GM04503 (cell line): ENCODE measurements around the gene S100A4.
"Not testable (repeated sequence)": the region's sequence is repeated elsewhere in the genome, so short reads cannot be mapped to it uniquely, and the experiment has no call there.

Experiments
- DNase-seq: peaks from one replicate; pipeline ENCODE4 v3.0.0-alpha.2; 2012; ENCODE audit warnings: low read depth

The S100A4 gene

DNA sequence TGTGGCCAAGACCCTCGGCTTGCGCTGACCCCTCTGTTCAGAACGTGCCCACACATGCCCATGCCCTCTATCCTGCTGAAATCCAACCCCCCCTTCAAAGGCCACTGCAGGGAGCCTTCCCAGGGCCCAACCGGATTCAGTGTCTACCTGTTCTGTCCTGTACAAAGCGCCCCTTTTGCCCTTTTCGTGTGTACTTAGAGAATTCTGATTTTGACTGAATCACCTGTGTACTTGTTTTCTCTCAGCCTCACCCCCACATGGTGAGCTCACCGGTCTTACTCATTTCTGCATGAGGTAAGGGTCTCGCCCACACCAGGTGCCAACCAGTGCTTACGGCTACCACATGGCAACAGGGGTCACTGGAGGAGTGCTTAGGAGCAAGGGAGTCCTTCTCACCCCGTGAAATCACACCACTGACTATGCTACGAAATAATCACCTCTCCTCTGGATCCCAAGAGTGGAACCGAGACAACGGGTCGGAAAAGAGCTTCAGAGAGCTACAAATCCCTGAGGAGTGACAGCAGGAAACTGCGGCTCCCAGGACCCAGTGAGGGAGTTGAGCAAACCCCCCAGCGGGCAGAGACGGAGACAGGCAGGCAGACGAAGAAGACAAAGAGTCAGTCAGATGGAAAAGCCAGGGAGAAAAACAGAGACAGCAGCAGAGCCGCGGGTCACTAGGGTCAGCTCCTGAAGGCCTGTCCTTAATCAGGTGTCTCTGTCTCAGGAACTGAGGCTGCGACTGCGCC is 22.2 kb upstream of the S100A4 start:
- DNase-seq: no peak

DNA sequence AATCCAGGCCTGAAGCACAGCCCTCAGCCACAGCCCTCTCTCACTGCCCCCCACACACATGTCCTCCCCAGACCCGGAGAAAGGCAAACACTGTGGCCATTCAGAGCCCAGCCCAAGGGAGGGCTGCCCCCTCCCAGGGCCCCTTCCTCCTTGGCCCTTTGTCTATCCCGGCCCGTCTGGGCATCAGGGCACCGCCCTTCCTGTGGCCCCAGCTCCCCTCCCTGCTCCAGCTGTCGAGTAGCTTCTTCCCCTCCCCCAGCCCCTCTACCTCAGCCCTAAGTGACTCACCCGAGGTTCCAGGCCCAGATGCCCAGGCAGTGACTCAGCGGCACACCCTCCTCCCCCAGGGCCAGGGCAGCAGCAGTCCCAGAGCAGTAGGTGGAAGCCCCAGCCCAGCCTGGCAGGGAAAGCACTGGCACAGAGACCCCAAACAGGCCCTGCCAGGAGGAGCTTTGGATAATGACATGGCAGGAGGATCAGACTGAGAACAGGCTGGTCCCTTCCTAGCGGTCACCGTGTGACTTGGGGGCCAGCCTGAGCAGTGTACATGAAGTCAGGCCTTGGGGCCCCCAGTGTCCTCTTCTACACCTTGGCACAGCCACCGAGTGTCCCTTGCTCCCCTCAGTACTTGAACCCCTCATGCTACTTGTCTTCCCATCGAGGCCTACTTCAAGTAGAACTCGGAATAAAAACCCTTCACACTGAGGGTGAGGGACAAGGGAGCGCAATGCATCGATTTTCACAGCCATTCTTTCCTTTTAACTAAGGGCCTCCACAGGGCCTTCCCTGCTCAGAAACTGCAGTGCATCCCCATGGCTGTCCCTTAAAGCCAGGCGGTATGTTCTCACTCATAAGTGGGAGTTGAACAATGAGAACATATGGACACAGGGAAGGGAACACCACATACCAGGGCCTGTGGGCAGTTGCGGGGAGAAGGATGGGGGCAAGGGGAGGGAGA is 21.1 kb upstream of the S100A4 start:
- peak; percentile 92 for DNase-seq

DNA sequence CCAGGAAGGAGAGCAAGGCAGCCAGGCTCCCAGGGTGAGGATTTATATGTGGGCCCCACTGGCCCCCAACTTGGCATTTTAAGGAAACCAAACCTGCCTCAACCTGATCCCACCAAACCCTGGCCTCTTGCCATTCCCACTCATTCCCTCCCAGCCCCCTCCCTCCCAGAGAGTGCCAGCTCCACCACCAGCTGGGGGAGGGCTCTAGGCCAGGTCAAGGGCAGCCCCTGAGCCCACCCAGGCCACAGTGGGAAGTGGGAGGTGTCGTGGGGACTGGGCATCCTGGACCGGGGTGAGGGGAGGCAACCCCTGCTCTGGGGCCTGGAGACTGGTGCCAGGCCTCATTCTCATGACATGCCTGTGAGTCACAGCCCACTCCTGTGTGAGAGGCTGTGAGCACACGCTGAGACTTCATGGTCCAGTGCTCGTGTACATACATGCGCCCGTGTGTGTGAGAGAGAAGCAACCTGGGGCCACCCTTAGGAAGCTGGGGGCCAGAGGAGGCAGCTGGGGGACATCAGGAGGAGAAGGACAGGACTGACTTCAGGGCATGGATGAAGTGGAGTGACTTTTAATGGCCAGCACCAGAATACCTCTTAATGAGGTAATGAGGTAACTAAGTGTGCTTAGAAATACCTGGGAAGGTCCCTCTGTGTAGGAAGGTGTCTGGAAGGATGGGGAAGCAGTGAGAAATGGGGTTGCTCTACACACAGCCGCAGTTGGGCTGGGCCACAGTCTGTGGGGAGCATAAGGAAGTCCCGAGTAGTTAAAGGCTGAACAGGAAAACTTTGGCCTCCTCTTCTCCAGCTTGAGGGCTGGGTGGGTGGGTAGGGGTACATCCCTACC is 20.1 kb upstream of the S100A4 start, which contains the start of gene S100A2:
TSS of gene S100A2 (minus strand) at position 316 of the 846 bp plus-strand sequence. CDS start 1,967 bp downstream, outside the sequence.
- peak; percentile 72 for DNase-seq

DNA sequence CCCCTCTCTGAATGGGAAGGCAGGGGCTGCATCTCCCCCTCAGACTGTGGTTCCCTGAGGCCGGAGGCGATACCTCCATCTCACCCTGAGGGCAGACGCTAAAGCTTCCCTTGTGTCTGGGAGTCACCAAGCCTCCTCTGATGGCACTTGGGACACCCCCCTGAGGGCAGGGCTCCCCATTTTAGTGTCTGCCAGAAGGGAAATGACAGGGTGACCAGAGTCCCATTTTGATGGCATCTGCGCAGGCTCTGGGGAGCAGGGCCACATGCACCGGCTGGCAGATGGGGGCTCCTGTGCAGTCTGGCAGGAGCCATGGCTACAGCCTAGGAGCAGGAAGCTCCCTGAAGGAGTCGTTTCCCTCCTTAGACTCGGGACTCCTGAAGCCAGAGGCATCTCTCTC is 18.4 kb upstream of the S100A4 start:
- no peak for DNase-seq

DNA sequence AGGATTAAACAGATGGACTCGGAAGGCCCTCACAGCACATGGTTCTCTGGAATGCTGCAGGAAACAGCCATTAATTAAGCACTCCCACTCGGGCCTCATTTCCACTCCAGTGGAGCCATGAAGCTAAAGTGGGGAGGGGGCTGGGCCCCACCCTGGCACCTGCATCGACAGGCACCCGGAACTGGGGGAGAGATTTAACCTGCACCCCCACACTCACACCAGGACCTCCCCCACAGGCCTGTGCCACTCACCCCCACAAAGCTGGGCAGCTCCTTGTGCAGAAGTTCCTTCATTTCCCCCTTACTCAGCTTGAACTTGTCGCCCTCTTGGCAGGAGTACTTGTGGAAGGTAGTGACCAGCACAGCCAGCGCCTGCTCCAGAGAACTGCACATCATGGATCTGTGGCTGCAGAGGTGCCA is 17.9 kb upstream of the S100A4 start:
- no peak for DNase-seq

DNA sequence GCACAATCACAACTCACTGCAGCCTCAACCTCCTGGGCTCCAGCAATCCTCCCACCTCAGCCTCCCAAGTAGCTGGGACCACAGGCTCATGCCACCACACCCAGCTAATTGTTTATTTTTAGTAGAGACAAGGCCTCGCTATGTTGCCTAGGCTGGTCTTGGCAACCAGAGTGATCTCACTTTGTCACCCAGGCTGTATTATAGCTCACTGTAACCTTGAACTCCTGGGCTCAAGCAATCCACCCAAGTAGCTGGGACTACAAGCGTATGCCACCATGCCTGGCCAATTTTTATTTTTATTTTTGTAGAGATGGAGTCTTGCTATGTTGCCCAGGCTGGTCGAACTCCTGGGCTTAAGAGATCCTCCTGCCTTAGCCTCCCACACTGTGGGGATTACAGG is 16.4 kb upstream of the S100A4 start:
- not testable (repeated sequence) for DNase-seq

DNA sequence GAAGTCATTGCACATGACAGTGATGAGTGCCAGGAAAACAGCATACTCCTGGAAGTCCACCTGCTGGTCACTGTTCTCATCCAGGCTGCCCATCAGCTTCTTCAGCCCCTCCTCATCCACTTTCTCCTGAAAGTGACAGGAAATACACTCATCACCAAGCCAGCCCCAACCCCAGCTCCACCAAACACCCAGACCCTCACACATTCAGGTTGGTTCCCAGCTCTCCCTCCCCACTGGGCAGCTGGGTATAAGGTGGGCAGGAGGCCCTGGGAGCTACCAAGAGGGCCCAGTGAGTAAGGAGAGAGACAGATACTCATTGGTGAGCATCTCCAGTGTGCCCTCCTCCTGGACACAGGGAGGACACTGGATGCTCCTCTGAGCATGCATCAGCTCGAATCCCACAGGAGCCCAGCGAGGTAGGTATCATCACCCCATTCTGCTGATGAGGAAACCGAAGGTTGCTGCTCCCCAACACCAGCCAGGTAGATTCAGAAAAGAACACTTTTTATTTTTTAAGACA is 15.9 kb upstream of the S100A4 start:
- DNase-seq: no peak

DNA sequence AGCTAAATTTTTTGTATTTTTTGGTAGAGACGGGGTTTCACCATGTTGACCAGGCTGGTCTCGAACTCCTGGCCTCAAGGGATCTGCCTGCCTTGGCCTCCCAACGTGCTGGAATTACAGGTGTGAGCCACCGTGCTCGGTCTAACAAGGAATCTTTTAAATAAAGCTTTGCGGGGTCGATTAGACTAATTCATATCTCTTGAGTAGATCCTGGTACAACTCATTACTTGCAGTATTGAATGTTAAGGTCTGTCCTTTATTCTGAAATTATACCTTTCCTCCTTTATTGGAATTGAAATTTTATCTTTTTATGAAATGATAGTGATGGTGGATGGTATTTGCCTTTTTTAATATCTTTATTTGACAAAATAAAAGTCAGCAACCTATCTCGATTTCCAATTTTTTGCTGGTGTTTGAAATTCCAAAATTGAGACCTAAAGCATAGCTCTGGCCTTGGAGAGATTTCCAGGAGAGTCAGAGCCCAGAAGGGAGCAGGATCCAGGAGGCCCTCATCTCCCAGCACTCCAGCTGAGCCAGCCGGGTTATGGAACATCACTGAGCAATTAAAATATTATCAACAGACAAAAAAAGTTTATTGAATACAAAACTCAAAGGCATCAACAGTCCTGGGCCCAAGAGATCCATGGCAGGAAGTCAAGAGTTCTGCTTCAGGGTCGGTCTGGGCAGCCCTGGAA is 15.3 kb upstream of the S100A4 start:
- no peak for DNase-seq

DNA sequence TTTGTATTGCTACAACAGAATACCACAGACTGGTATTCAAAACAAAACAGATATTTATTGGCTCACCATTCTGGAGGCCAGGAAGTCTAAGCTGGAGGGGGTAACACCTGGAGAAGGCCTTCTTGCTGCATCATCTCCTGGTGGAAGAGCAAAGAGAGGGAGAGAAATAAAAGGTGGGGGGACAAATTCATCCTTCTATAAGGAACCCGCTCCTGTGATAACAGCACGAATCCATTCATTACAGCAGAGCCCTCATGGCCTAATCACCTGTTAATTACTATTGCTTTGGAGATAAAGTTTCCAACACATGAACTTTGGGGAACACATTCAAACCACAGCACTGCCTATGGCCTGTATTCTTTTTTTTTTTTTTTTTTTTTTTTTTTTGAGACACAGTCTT is 14.6 kb upstream of the S100A4 start:
- DNase-seq: no peak

DNA sequence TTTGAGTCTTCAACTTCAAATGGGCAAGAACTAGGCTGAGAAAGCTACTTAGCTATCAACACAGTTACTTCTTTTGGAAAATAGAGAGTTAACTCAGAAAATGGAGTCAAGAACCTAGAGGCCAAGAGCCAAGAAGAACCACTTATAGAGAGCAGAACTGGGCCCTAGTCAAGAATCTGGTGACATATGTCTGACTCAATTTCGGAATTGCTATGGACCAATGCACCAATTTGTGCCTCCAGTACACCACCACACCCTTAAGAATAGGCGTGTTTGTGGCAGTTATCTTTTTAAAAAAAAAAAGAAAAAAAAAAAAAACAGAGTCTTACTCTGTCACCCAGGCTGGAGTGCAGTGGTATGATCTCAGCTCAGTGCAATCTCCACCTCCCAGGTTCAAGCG is 12.3 kb upstream of the S100A4 start:
- DNase-seq: no peak

DNA sequence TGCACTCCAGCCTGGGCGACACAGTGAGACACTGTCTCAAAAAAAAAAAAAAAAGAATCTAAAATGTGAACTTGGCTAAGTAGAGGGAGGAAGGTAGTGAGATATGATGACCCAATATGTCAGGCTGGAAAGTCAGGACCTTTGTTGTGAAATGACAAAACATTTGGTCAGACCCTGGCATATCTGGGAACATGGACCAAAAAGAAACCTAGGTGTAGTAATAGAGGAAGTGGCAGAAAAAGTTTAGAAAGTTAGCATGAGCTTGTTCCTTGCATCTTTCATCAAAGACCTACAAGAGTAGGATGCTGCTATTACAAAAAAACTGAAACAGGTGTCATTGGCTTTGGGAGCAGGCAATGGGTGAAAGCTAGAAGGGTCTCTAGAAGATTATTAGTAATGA is 10.7 kb upstream of the S100A4 start:
- DNase-seq: no peak

DNA sequence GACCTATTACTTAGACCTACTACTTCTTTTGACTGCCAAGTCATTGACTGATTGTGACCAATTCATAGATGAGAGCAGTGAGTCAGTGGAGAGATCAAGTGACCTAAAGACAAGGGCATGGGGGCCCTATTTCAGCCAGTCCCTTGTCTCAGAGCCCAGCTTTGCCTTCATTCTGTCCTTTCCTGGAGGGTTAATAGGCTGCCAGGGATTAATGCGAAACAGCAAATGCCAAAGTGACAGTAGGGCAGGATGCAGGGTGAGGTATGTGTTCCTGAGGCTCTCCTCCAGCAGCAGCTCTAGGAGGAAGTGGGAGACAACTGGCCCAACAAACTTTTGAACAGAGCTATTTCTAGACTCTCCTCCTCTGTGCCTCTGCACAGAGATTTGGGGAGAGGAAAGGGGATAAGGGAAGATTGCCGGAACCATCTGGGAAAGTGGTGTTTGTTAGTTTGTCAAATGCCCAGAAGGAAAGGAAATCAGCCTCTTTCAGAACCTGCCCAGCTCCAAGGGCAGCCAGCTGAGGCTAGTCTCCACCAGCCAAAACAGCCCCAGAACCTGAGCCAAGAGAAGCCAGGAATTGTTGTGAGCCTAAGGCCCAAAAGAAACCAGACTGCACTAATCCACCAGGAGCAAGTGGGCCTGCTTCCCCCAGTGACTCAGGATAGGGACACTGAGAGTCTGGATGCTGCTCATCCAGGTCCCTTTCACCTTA is 8.4 kb upstream of the S100A4 start:
- DNase-seq: no peak

DNA sequence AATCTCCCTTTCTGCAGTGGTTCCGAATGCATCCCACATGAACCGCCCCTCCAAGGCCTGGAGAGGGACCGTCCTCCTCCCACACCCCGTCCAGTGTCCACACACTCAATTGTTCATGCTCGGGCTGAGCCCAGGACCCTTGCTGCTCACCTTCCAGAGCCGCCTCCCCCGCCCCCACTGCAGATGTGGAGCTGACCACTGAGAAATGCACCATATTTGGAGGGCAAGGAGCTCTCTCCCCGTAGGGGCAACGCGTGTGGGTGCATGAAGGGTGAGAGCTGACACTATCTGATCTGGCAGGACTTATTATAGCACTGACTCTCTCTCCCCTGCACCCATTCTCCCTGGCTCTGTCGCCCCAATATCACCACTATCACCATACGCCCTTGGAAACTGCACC is 7.5 kb upstream of the S100A4 start:
- no peak for DNase-seq

DNA sequence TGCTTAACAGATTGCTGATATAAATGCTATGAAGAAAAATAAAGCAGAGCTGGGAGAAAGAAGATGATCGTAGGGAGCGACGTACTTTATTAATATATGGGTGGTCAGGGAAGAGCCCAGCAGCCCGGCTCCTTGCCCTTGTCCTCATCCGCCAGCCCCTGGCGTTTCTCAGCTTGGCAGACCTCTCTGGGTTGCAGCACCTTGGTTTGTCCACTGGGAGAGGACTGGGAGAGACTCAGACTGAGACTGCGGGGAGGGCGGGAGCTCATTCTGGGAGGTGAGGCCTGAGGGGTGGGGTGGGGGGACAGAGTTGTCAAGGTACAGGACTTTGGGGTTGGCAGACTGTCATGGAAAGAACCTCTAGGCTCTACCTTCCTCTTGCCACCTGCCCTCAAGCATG is 6.7 kb upstream of the S100A4 start:
- DNase-seq: no peak

DNA sequence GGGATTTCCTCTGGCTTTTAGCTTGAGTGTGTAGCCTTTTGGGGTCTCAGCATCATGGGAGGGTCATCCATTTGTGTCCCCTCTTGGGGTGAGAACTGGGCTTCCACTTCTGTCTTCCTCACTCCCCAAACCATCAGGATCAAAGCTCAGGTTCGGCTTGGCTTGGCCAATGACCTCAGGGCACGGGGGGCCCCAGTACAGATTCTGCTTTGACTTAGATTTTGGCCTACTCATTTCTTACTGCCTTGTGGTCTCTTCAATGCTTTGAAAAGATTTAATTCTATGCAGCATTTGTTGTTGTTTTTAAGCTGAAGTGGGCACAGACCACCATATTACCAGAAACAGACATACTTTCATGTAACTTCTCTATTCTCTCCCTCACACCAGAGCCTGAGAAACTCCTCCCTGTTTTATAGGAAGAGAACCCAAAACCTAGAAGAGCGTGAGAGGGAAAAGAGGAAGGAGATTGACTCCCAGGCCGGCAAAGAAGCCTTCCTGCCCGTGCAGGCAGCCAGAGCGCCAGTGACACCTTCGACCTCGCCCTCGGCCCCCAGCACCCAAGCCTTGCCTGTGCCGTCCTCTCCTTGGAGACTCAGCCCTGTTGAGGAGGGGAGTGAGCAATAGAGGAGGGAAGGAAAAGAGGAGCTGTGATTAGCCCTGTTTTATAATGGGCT is 5.4 kb upstream of the S100A4 start:
- no peak for DNase-seq

DNA sequence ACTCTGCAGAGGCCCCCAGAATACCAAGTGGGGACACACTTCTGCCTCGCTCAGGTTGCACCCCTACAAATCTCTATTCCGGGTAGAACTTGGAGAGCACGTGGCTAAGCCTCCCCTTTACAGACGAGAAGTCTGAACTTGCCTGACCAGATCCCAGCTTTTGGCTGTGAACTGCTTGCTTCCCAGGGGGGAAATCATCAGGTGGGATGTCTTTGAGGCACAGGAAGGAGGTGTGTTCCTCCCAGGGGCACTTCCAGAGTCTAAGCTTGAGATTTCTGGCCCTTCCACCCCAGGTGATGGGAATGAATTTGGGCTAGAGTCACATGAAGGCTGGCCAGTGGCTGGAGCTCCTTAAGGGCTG is 4.8 kb upstream of the S100A4 start:
- DNase-seq: no peak

DNA sequence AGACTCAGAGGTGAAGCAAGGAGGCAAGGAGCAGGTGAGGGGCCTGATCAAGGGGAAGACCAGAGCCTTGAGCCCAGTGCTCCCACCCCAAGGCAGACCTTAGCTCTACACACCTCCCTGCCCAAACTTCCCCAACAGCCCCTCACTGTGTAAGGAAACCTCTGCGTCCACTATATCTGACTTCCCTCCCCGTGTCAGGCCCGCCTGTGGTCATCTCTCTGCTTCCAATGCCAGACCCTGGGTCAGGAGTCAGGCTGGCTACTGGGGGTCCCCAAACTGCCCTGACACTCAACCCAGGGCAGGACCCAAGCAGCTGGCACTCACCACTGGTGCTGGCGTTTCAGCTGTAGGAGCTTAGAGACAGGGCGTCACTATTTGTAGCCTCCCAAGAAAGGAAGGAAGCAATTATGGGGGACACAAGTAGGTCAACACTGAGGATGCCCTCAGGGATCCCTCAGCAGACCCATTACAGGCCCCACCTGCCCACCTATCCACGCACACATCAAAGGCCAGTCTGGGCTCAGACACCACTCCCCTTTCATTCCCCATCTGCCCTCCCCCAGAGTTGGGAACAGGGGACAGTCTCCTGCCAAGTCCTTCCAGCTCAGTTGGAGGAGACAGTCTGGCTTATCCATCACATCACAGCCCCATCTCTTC is 4.3 kb upstream of the S100A4 start:
- no peak for DNase-seq

DNA sequence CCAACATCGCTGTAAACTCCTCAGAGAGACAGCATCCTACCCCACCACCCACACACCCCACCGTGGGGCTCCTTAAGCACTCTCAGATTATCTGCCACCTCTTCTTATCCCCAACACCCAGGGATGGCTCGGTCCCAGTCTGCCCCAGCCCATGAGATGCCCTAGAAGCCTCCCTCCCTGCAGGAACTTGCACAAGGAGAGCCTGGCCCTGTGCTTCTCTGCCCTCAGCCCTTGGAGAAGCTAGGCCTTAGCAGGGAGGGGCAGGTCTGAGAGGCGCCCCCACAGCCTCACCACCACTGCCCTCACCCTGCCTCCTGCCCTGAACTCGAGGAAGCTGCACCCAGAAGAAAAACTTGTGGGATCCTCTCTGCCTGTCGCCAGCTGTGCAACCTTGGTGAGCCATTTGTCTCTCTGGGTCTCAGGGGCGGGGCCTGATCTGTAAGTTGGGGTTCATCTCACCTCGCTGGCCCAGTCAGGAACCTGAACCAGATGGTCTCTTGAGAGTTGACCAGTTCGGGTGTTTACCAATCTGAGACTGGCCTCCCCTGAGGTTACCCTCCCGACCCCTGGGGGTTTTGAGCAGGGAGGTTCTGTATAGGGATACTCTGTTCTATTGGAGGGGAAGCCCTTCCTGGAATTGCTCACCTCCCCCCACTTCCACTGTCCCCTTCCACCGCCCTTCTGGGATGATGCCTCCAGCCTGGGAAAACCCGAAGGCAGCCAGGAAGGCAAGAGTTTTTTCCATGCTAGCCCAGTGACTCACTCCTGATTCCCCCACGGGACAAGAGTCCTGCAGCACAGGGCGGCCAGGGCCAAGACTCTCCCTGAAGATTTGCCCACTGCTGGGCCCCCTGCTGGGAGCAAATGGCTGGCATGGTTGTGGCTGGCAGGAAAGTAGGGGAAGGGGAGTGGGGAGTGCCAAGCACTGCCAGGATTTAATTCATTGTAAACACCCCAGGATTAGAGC is 3.4 kb upstream of the S100A4 start, which contains the start of gene S100A3:
TSS of gene S100A3 (minus strand) at position 537 of the 967 bp plus-strand sequence. CDS start 773 bp downstream, outside the sequence.
- peak; percentile 87 for DNase-seq
